Duodenal mucosa (tissue), 2 donors: Measurements from ENCODE around the gene GRIK1.

Experiments used
- H3K27ac ChIP-seq: one replicate; pipeline ENCODE4 v1.7.0; 2013; ENCODE audit warnings: low read depth, low read length
- H3K27me3 ChIP-seq, 2 donors: one replicate each; pipeline ENCODE4 v1.7.0; 2013; ENCODE audit warnings: low read length in 2 of 2, control low read depth in 1 of 2; ENCODE audit not compliant: insufficient read depth in 2 of 2, control insufficient read depth in 1 of 2
- H3K36me3 ChIP-seq, 2 donors: one replicate each; pipeline ENCODE4 v1.7.0; 2013; ENCODE audit warnings: low read length in 2 of 2, control low read depth in 1 of 2; ENCODE audit not compliant: insufficient read depth in 2 of 2, control insufficient read depth in 1 of 2
- H3K4me1 ChIP-seq, 2 donors: one replicate each; pipeline ENCODE4 v1.7.0; 2013; ENCODE audit warnings: low read length in 2 of 2, control low read depth in 1 of 2; ENCODE audit not compliant: insufficient read depth in 2 of 2, control insufficient read depth in 1 of 2
- H3K4me3 ChIP-seq, 2 donors: one replicate each; pipeline ENCODE4 v1.7.0; 2013; ENCODE audit warnings: low read length in 2 of 2, low read depth in 1 of 2
- H3K9ac ChIP-seq, 2 donors: one replicate each; pipeline ENCODE4 v1.7.0; 2013; ENCODE audit warnings: low read length in 2 of 2, low read depth in 1 of 2
- H3K9me3 ChIP-seq, 2 donors: one replicate each; pipeline ENCODE4 v1.7.0; 2013; ENCODE audit warnings: low read length in 2 of 2, control low read depth in 1 of 2; ENCODE audit not compliant: control insufficient read depth in 1 of 2

GRIK1 gene

GRCh38 chr21:29741761-29742160, 198.0 kb downstream of the GRIK1 start:
- Histone ChIP-seq H3K36me3 (no peaks in the 10 kb centered on the region), H3K4me3 (no peak overlapping the region), H3K9me3 (no peaks in the 10 kb centered on the region), H3K27me3 (no peaks in the 10 kb centered on the region), H3K27ac (no peak overlapping the region), H3K9ac (no peak overlapping the region), H3K4me1 (no peaks in the 10 kb centered on the region)

- H3K9me3 ChIP-seq: no peaks in the 10 kb centered on the region
- H3K36me3 ChIP-seq: no peaks in the 10 kb centered on the region
- no peak overlapping the region for H3K4me3 ChIP-seq
- H3K27ac ChIP-seq: no peak overlapping the region
- H3K27me3 ChIP-seq: no peaks in the 10 kb centered on the region
- H3K4me1 ChIP-seq: no peaks in the 10 kb centered on the region
- no peak overlapping the region for H3K9ac ChIP-seq
These were observed 200.6 kb downstream of the GRIK1 start for GRCh38 chr21:29739176-29739575.

GRCh38 chr21:29738730-29739129, 201.1 kb downstream of the GRIK1 start:
- H3K9ac ChIP-seq: no peak overlapping the region
- no peaks in the 10 kb centered on the region for H3K9me3 ChIP-seq
- no peak overlapping the region for H3K27ac ChIP-seq

GRCh38 chr21:29737186-29737585, 202.6 kb downstream of the GRIK1 start:
- Histone ChIP-seq H3K36me3 (no peaks in the 10 kb centered on the region), H3K27ac (no peak overlapping the region), H3K9ac (no peak overlapping the region), H3K27me3 (no peaks in the 10 kb centered on the region), H3K4me1 (no peaks in the 10 kb centered on the region), H3K4me3 (no peak overlapping the region), H3K9me3 (no peaks in the 10 kb centered on the region)

More at GRCh38 chr21:29738730-29739129, 201.1 kb downstream of the GRIK1 start:
- Histone ChIP-seq H3K27me3 (no peaks in the 10 kb centered on the region), H3K36me3 (no peaks in the 10 kb centered on the region), H3K4me1 (no peaks in the 10 kb centered on the region), H3K4me3 (no peak overlapping the region)

- no peaks in the 10 kb centered on the region for H3K27me3 ChIP-seq
- no peak overlapping the region for H3K4me3 ChIP-seq
- H3K9me3 ChIP-seq: no peaks in the 10 kb centered on the region
- no peak overlapping the region for H3K27ac ChIP-seq
- no peaks in the 10 kb centered on the region for H3K36me3 ChIP-seq
- H3K9ac ChIP-seq: no peak overlapping the region
- no peaks in the 10 kb centered on the region for H3K4me1 ChIP-seq
These were observed 209.5 kb downstream of the GRIK1 start for GRCh38 chr21:29730281-29730680.

GRCh38 chr21:29726044-29726443, 213.8 kb downstream of the GRIK1 start:
- Histone ChIP-seq H3K9me3 (no peaks in the 10 kb centered on the region), H3K36me3 (no peaks in the 10 kb centered on the region), H3K27ac (no peak overlapping the region), H3K4me3 (no peak overlapping the region), H3K27me3 (no peaks in the 10 kb centered on the region), H3K4me1 (no peaks in the 10 kb centered on the region), H3K9ac (no peak overlapping the region)

GRCh38 chr21:29725025-29725736, 214.6 kb downstream of the GRIK1 start:
- Histone ChIP-seq H3K4me1 (no peaks in the 10 kb centered on the region), H3K9me3 (no peaks in the 10 kb centered on the region), H3K36me3 (no peaks in the 10 kb centered on the region), H3K27me3 (no peaks in the 10 kb centered on the region), H3K27ac (no peak overlapping the region), H3K4me3 (no peak overlapping the region), H3K9ac (no peak overlapping the region)

GRCh38 chr21:29721964-29722363, 217.8 kb downstream of the GRIK1 start:
- Histone ChIP-seq H3K9me3 (peaks cover 0 to 4% of the 10 kb centered on the region in 2 donors), H3K36me3 (no peaks in the 10 kb centered on the region), H3K27me3 (no peaks in the 10 kb centered on the region), H3K4me1 (no peaks in the 10 kb centered on the region), H3K27ac (no peak overlapping the region), H3K9ac (no peak overlapping the region), H3K4me3 (no peak overlapping the region)

GRCh38 chr21:29721221-29721620, 218.6 kb downstream of the GRIK1 start:
- H3K27me3 ChIP-seq: no peaks in the 10 kb centered on the region
- H3K27ac ChIP-seq: no peak overlapping the region
- H3K36me3 ChIP-seq: no peaks in the 10 kb centered on the region
- no peak overlapping the region for H3K4me3 ChIP-seq
- peaks cover 0 to 4% of the 10 kb centered on the region in 2 donors for H3K9me3 ChIP-seq
- no peaks in the 10 kb centered on the region for H3K4me1 ChIP-seq
- H3K9ac ChIP-seq: no peak overlapping the region

GRCh38 chr21:29719521-29719920, 220.3 kb downstream of the GRIK1 start:
- Histone ChIP-seq H3K9ac (no peak overlapping the region), H3K36me3 (no peaks in the 10 kb centered on the region), H3K4me3 (no peak overlapping the region), H3K27ac (no peak overlapping the region), H3K27me3 (no peaks in the 10 kb centered on the region), H3K9me3 (peaks cover 0 to 4% of the 10 kb centered on the region in 2 donors), H3K4me1 (no peaks in the 10 kb centered on the region)
